Peyer's patch (tissue), 4 donors: Measurements from ENCODE around the gene ATG4D. TPM values are rescaled to one million over a fixed set of nuclear protein-coding genes. Genes with fewer than 3 reads are reported as not detected.
A peak's percentile ranks its signal among the peaks of the same experiment; 100 is the strongest.

Experiments
- DNase-seq, 3 donors: peaks; one replicate each; pipeline ENCODE4 v3.0.0-alpha.2; 2017 to 2019
- H3K27ac ChIP-seq, 4 donors: fragments of 200-600 bp; sonication (generic); one replicate each; pipeline ENCODE4 v1.5.1; 2016 to 2019
- H3K27me3 ChIP-seq, 2 donors: fragments of 200-600 bp; sonication (generic); one replicate each; pipeline ENCODE4 v1.5.1; 2019
- H3K36me3 ChIP-seq, 3 donors: fragments of 200-600 bp; sonication (generic); one replicate each; pipeline ENCODE4 v1.5.1; 2016 to 2019
- H3K4me1 ChIP-seq, 4 donors: fragments of 200-600 bp; sonication (generic); one replicate each; pipeline ENCODE4 v1.5.1; 2016 to 2019
- H3K4me3 ChIP-seq, 4 donors: fragments of 200-600 bp; sonication (generic); 1 replicate in 3 of 4; 2 replicates in 1 of 4; pipeline ENCODE4 v1.5.1; 2016 to 2019; ENCODE audit warnings: mild to moderate bottlenecking in 1 of 4
- H3K9me3 ChIP-seq, 4 donors: fragments of 200-600 bp; sonication (generic); one replicate each; pipeline ENCODE4 v1.5.1; 2016 to 2019; ENCODE audit warnings: mild to moderate bottlenecking in 1 of 4
- POLR2A ChIP-seq, 2 donors: fragments of 450-650 bp; IDR thresholded peaks; one replicate each; pipeline ENCODE4 v1.5.1; 2017; ENCODE audit warnings: antibody characterized with exemption in 2 of 2, mild to moderate bottlenecking in 2 of 2, moderate library complexity in 2 of 2
- total RNA-seq, 4 donors: library from RNA; depleted of rRNA; stranded (reverse); fragments of >200 nt; gene quantifications; one replicate each; pipeline ENCODE4 v1.1.0, GENCODE V29; 2016
- TF ChIP-seq, protein P1 (sequence below), 6 experiments: fragments of 450-650 bp in 4 of 6; fragments of 200-600 bp in 2 of 6; sonication (generic) in 1 of 6; IDR thresholded peaks; one replicate each; pipeline ENCODE4 v1.5.1; 2017 to 2019; ENCODE audit warnings: antibody characterized with exemption in 6 of 6, mild to moderate bottlenecking in 3 of 6, moderate library complexity in 1 of 6

The ATG4D gene
- total RNA-seq: 100 to 1,000 TPM in 3 of 4 donors, 10 to 100 TPM in 1; 36.3 to 169 (median 150) TPM

GRCh38 chr19:10543420-10544241 lies at the start of gene ATG4D:
ATG4D (plus strand) TSS chr19:10543904; CDS start chr19:10544091, 187 bp downstream.
- peak within 1 kb of the TSS; percentile 74 to 96 (median 94) for H3K4me3 ChIP-seq
- peak; percentile 73 to 90 for TF ChIP-seq POLR2A (IDR thresholded peaks at IDR 0.05)
- TF ChIP-seq, protein P1, sequence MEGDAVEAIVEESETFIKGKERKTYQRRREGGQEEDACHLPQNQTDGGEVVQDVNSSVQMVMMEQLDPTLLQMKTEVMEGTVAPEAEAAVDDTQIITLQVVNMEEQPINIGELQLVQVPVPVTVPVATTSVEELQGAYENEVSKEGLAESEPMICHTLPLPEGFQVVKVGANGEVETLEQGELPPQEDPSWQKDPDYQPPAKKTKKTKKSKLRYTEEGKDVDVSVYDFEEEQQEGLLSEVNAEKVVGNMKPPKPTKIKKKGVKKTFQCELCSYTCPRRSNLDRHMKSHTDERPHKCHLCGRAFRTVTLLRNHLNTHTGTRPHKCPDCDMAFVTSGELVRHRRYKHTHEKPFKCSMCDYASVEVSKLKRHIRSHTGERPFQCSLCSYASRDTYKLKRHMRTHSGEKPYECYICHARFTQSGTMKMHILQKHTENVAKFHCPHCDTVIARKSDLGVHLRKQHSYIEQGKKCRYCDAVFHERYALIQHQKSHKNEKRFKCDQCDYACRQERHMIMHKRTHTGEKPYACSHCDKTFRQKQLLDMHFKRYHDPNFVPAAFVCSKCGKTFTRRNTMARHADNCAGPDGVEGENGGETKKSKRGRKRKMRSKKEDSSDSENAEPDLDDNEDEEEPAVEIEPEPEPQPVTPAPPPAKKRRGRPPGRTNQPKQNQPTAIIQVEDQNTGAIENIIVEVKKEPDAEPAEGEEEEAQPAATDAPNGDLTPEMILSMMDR (IDR thresholded peaks at IDR 0.05): no peak
- peak; percentile 79 to 97 (median 94) for DNase-seq
- H3K27me3 ChIP-seq: no peaks in the 10 kb centered on the region
- peaks cover 0 to 24% (median 9%) of the 10 kb centered on the region in 4 donors for H3K4me1 ChIP-seq
- H3K27ac ChIP-seq: peak within 1 kb of the TSS; percentile 90 to 96 (median 94)
- H3K9me3 ChIP-seq: no peaks in the 10 kb centered on the region
- peaks cover 0 to 31% (median 0%) of the 10 kb centered on the region in 3 donors for H3K36me3 ChIP-seq

GRCh38 chr19:10497371-10497770 lies 46.3 kb upstream of the ATG4D start:
- H3K36me3 ChIP-seq: peaks cover 0 to 58% (median 0%) of the 10 kb centered on the region in 3 donors
- H3K4me1 ChIP-seq: peaks cover 0 to 48% (median 11%) of the 10 kb centered on the region in 4 donors
- H3K9me3 ChIP-seq: no peaks in the 10 kb centered on the region
- no peak overlapping the region for H3K27ac ChIP-seq
- TF ChIP-seq POLR2A (IDR thresholded peaks at IDR 0.05): no peak
- TF ChIP-seq, protein P1 (IDR thresholded peaks at IDR 0.05): no peak
- H3K4me3 ChIP-seq: no peak overlapping the region
- no peak for DNase-seq
- H3K27me3 ChIP-seq: no peaks in the 10 kb centered on the region

DNA sequence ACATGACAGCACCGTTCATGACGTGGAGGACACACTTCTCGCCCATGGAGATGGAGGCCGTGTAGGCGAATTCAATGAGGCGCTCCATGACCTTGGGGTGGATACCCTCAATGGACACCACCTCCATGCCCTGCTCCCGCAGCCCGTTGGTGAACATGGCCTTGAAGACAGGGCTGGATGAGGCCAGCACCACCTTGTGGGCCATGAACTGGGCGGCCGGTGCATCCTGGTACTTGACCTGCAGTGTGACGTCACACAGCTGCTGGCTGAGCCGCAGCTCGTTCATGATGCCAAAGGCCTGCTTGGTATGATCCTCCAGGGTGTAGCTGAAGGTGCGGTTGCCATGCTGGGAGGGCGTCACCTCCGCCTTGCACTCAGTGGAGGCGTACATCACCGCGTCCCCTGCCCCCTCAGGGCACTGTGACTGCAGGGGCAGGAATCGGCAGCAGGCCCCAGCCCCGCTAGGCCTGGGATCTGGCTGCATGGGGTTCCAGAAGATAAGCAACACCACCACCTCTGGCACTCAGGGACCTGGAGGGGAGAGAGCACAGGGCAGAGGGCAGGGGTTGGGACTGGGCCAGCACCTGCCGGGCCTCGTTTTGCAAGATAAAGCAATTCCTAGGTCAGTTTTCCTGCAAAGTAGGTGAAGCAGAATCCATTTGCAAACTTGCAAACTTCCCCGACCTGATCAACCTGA lies 44.0 kb upstream of the ATG4D start:
- H3K4me3 ChIP-seq: no peak overlapping the region
- H3K36me3 ChIP-seq: peaks cover 0 to 37% (median 0%) of the 10 kb centered on the region in 3 donors
- TF ChIP-seq, protein P1 (IDR thresholded peaks at IDR 0.05): no peak
- TF ChIP-seq POLR2A (IDR thresholded peaks at IDR 0.05): no peak
- H3K9me3 ChIP-seq: no peaks in the 10 kb centered on the region
- H3K27ac ChIP-seq: peak overlapping the region in 1 of 4 donors; percentile 53
- H3K27me3 ChIP-seq: no peaks in the 10 kb centered on the region
- peaks cover 0 to 48% (median 11%) of the 10 kb centered on the region in 4 donors for H3K4me1 ChIP-seq
- no peak for DNase-seq

GRCh38 chr19:10500247-10500592 lies 43.5 kb upstream of the ATG4D start:
- H3K27ac ChIP-seq: peak overlapping the region in 1 of 4 donors; percentile 53
- TF ChIP-seq, protein P1 (IDR thresholded peaks at IDR 0.05): no peak
- no peak for TF ChIP-seq POLR2A (IDR thresholded peaks at IDR 0.05)
- H3K4me1 ChIP-seq: peaks cover 0 to 48% (median 11%) of the 10 kb centered on the region in 4 donors

DNA sequence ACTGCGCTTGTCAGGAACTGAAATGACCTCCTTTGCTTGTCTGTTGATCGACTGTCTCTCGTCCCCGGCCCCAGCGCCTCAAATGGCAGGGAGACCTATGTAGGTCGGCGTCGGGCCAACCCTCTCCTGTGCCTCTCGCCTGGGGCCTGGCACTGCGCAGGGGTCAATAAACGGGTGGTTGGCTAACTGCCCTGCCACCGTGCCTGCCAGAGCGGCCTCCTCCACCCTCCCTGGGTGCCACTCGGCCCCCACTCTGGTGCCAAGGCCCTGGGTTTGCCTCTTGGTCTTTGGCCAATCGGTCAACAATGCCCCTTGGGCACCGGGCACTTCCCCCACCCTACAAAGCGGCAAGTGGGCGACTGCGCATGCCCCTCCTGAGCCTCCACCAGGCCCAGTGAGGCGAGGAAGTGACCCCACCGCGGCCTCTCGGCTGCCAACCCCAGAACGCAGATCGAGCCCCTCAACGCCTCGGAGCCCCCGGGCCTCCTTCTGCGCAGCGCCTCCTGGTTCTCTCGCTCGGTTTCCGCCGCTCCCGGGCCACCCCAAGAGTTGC lies 41.7 kb upstream of the ATG4D start:
- TF ChIP-seq, protein P1 (IDR thresholded peaks at IDR 0.05): no peak
- no peak for TF ChIP-seq POLR2A (IDR thresholded peaks at IDR 0.05)
- peaks cover 0 to 53% (median 11%) of the 10 kb centered on the region in 4 donors for H3K4me1 ChIP-seq
- peak overlapping the region; percentile 79 to 100 (median 96) for H3K4me3 ChIP-seq
- H3K9me3 ChIP-seq: no peaks in the 10 kb centered on the region
- peak; percentile 59 to 86 (median 86) for DNase-seq
- H3K27ac ChIP-seq: peak overlapping the region; percentile 97 to 99 (median 98)
- H3K36me3 ChIP-seq: peaks cover 0 to 15% (median 0%) of the 10 kb centered on the region in 3 donors
- no peaks in the 10 kb centered on the region for H3K27me3 ChIP-seq

More at GRCh38 chr19:10500247-10500592, 43.5 kb upstream of the ATG4D start:
- Histone ChIP-seq H3K36me3 (peaks cover 0 to 31% (median 0%) of the 10 kb centered on the region in 3 donors), H3K4me3 (no peak overlapping the region), H3K27me3 (no peaks in the 10 kb centered on the region), H3K9me3 (no peaks in the 10 kb centered on the region)
- no peak for DNase-seq
